Tibial nerve (tissue), 4 donors: Measurements from ENCODE around the gene USP47.

ENCODE experiments used
- EP300 ChIP-seq, 2 donors: sonication (generic); formaldehyde crosslinking; IDR thresholded peaks; one replicate each; pipeline ENCODE4 v1.6.1; 2017; ENCODE audit warnings: antibody characterized with exemption in 2 of 2, mild to moderate bottlenecking in 1 of 2
- TF ChIP-seq, protein P1 (sequence below), 5 experiments: fragments of 200-600 bp in 3 of 5; fragments of 450-650 bp in 2 of 5; sonication (generic) in 3 of 5; IDR thresholded peaks; one replicate each; pipeline ENCODE4 v1.5.1; 2016 to 2019; ENCODE audit warnings: antibody characterized with exemption in 5 of 5, mild to moderate bottlenecking in 3 of 5, moderate library complexity in 2 of 5

- TF ChIP-seq, protein P1, sequence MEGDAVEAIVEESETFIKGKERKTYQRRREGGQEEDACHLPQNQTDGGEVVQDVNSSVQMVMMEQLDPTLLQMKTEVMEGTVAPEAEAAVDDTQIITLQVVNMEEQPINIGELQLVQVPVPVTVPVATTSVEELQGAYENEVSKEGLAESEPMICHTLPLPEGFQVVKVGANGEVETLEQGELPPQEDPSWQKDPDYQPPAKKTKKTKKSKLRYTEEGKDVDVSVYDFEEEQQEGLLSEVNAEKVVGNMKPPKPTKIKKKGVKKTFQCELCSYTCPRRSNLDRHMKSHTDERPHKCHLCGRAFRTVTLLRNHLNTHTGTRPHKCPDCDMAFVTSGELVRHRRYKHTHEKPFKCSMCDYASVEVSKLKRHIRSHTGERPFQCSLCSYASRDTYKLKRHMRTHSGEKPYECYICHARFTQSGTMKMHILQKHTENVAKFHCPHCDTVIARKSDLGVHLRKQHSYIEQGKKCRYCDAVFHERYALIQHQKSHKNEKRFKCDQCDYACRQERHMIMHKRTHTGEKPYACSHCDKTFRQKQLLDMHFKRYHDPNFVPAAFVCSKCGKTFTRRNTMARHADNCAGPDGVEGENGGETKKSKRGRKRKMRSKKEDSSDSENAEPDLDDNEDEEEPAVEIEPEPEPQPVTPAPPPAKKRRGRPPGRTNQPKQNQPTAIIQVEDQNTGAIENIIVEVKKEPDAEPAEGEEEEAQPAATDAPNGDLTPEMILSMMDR (IDR thresholded peaks at IDR 0.05) = no peak
- no peak for TF ChIP-seq EP300 (IDR thresholded peaks at IDR 0.05)
Measured at GRCh38 chr11:11808992-11809615, 32.7 kb upstream of the USP47 start.
